Suprapubic skin (tissue), 4 donors: ENCODE data around the gene SNX1.

Experiments
- CTCF ChIP-seq, 2 donors: fragments of 200-600 bp in 1 of 2; fragments of 450-650 bp in 1 of 2; sonication (generic) in 1 of 2; IDR thresholded peaks; one replicate each; pipeline ENCODE4 v1.5.1; 2016 to 2019; ENCODE audit warnings: antibody characterized with exemption in 2 of 2, mild to moderate bottlenecking in 1 of 2, moderate library complexity in 1 of 2
- POLR2A ChIP-seq, 2 donors: fragments of 450-650 bp; IDR thresholded peaks; one replicate each; pipeline ENCODE4 v1.6.1; 2017; ENCODE audit warnings: antibody characterized with exemption in 2 of 2, mild to moderate bottlenecking in 2 of 2, moderate library complexity in 2 of 2
- POLR2AphosphoS5 ChIP-seq, 3 donors: sonication (generic); formaldehyde crosslinking; IDR thresholded peaks; one replicate each; pipeline ENCODE4 v1.6.1; 2017; ENCODE audit warnings: antibody characterized with exemption in 3 of 3

GRCh38 chr15:64132217-64132616 is 36.4 kb downstream of the SNX1 start:
- no peak for TF ChIP-seq POLR2AphosphoS5 (IDR thresholded peaks at IDR 0.05)
- TF ChIP-seq CTCF (IDR thresholded peaks at IDR 0.05), result no peak
- TF ChIP-seq POLR2A (IDR thresholded peaks at IDR 0.05), result no peak
